Activated CD4-positive, alpha-beta T cell treated with anti-CD3 and anti-CD28 coated beads for 24 hours (primary cell): ENCODE results near the gene PC.
A peak's percentile ranks its signal among the peaks of the same experiment; 100 is the strongest.
"Not testable (repeated sequence)": the region's sequence is repeated elsewhere in the genome, so short reads cannot be mapped to it uniquely, and the experiment has no call there.

ENCODE experiments used
- DNase-seq, 2 donors: peaks; one replicate each; pipeline ENCODE4 v3.0.0-alpha.2; 2020; ENCODE audit warnings: low read depth in 2 of 2

PC gene

DNA sequence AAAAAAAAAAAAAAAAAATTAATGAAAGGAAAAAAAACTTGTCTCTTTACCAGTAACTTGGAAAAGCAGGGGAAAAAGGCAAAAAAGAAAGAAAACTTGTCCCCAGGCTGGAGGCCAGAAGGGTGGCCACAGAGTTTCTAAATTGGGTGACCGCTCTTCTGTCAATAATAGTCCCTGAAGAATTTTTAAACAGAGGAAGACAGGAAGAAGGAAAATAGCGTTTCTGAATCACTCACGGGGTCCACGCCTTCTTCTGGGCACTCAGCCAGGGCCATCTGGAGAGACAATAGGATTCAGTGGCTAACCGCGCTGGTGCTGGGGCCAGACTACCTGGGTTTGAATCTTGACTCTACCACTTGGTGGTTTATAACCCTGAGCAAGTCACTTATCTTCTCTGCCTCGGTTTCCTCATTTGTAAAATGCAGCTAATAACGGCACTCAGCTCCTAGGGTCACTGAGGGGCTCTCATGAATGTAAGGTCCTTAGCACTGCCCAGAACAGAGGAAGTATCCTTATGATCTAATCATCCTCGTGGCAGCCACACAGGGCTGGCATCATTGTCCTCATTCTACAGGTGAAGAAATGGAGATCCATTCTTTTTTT, 23.9 kb upstream of the PC start:
- DNase-seq, result peak in 1 of 2 donors; percentile 17

DNA sequence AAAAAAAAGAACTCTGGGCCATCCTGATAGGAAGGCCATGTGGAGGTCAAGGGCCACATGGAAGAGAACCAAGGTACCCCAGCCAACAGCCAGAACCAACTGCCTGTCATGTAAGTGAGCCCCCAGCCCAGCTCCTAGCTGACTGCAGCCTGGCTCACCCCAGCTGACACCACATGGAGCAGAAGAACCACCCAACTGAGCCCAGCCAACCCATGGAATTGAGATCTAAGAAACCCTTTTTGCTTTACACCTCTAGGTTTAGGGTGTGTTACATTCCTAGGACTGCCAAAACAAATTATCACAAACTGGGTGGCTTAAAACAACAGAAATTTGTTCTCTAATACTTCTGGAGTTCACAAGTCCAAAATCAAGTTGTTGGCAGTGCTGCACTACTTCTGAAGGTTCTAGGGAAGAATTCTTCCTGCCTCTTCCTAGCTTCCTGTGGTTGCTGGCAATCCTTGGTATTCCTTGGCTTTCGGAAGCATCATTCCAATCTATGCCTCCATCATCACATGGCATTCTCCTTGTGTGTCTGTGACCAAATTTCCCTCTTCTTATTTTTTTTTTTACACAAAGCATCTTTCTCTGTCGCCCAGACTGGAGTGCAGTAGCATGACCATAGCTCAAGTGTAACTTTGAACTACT, 21.3 kb upstream of the PC start:
- DNase-seq, result no peak

DNA sequence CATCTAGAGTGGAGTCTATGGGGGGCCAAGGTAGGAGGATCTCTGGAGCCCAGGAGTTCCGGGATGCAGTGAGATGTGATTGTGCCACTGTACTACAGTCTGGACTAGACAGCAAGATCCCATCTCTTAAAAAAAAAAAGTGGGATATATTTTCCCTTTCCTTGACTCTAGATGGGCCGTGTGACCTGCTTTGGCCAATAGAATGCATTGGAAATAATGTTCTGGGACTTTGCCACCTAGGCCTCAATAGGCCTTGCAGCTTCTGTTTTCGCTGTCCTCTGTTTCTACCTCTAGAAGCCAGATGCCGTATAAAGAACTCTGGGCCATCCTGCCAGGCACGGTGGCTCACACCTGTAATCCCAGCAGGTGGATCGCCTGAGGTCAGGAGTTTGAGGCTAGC, 20.5 kb upstream of the PC start:
- DNase-seq, result no peak

DNA sequence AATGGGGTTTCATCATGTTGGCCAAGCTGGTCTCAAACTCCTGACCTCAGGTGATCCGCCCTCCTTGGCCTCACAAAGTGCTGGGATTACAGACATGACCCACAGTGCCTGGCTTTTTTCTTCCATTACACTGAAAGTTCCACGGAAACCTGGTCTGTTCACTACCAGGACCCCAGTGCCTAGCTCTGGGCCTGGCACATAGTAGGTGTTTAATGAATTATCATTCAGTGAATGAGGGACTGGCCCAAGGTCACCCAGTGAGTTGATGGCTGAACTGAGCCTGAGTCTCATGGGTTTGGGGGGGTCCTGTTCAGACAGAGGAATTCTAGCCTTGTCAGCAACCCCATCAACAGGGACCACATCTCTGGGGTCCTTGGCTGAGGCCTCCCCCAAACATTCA, 20.0 kb upstream of the PC start:
- no peak for DNase-seq

DNA sequence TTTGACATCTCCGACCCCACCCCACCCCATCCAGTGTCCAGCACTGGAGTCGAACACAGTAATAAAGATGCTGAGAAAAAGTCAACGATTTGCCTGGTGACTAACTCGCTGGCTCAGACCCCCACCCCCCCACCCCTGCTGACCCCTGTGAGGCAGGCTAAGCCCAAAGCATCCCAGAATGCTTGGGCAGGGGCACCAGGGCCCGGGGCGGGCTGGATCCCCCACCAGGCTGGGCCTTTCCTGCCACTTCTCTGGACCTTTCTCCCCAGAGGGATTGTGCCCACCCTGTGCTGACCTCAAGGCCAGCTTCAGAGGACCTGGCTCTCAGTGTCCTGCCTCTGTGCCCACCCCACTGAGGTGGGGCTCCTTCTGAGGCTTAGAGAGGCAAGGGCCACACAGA, 18.7 kb upstream of the PC start:
- DNase-seq, result no peak

DNA sequence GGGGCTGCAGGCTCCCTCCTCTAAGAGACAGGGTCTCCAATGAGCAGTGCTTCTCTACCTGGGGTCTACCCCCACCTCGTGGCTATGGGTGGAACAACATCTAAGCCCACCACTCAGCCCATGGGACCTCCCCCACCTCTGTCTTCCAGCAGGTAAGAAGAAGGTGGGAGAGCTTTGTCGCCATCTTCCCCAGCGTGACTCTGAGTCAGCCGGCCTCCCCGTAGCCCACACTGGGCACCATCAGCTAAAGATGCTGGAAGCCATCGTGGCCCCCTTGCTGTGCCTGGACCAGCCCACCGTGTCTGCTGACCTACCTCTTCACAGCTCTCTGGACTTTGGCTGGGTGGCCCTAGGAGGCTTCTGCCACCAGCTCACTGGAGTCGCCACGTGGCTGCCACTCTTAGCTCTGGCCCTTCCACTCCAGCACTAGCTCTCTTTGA, 17.9 kb upstream of the PC start:
- peak in 1 of 2 donors; percentile 15 for DNase-seq

DNA sequence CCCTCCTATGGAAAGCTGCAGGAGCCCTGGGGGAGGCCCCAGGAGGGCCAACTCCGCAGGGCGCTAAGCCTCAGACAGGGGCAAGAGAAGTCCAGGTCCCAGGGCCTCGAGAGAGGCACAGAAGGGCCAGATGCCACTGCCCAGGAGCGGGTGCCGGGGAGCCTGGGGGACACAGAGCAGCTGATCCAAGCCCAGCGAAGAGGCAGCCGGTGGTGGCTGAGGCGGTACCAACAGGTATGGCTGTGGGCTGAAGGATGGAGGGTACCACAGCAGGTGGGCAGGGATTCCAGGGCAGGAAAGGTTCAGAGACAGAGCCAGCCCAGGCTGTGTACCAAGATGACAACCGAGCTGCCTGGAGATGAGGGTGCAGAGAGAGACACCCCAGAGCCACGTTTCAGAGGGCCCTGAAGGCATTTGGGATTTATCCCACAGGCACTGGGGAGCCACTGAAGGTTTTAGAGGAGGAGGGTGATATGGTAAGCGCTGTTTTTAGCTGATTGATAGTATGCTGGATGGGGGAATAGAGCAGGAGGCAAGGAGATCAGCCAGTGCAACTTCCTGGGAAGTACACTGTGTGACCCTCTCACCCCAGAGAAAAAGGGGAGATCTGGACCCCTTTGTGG, 17.3 kb upstream of the PC start:
- DNase-seq, result no peak

DNA sequence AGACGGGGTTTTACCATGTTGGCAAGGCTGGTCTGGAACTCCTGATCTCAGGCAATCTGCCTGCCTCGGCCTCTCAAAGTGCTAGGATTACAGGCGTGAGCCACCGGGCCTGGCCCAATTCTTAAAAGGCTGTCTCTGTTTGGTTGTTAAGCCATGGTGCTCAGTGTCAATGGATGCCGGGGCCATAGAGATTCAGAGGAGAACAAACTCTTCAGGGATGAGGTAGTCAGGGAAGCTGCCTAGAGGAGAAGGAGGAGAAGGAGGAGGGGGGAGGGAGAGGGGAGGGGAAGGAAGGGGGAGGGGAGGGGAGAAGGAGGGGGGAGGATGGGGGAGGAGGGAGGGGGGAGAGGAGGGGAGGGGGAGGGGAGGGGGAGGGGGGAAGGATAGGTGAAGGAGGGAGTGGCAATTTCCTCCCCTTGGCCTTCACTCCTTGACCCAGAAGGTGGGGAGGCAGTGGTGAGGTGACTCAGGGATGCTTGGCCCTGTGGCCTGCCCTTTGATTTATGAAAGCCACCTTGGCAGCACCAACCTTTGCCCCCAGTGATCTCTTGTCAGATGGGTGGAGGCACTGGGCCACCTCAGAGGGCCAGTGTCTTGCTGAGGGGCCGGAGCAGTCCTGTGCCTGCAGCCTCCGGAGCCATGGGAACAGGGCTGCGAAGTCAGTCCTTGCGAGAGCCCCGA, 16.7 kb upstream of the PC start, which contains the start of gene C11orf86:
Gene C11orf86, plus strand, starts transcription at position 581 of the 681 bp plus-strand sequence. Its CDS starts 59 bp downstream, at position 640.
- no peak for DNase-seq

DNA sequence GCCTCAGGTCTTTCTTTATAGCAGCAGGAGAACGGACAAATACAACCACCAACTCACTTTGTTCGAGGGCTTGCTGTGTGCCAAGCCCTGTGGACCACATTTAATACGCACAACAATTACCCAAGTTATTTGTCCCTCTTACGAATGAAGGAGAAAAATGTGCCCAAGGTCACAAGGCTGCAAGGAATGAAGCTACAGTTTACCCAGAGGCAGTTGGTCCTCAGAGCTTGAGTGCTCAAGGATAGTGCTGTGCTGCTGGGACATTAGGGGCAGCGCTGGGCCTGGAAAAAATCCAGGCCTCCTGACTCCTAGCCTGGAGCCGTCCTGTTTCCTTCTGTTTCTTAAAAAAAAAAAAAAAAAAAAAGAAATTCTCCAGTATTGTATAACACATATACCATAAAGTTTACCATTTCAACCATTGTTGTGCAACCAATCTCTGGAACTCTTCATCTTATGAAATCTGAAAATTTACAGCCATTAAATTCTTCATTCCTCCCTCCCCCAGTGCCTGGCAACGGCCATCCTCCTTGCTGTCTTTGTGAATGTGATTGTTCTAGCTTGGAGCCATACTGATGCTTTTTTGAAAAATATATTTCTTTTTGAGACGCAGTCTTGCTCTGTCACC, 15.9 kb upstream of the PC start:
- DNase-seq, result no peak

DNA sequence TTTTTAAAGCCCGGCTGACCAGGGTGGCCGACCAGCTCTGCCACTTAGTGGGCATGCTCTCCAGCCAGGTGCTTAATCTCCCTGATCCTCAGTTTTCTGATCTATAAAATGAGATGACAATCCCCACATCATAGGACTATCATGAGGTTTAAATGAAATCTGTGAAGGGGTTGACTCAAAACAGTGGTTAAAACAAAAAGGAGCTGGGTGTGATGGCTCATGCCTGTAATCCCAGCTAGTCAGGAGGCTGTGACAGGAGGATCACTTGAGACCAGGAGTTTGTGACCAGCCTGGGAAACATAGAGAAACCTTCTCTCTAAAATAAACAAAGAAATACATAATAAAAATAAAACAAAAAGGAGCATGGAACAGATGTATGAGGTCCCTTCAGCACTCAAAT, 13.3 kb upstream of the PC start:
- no peak for DNase-seq

DNA sequence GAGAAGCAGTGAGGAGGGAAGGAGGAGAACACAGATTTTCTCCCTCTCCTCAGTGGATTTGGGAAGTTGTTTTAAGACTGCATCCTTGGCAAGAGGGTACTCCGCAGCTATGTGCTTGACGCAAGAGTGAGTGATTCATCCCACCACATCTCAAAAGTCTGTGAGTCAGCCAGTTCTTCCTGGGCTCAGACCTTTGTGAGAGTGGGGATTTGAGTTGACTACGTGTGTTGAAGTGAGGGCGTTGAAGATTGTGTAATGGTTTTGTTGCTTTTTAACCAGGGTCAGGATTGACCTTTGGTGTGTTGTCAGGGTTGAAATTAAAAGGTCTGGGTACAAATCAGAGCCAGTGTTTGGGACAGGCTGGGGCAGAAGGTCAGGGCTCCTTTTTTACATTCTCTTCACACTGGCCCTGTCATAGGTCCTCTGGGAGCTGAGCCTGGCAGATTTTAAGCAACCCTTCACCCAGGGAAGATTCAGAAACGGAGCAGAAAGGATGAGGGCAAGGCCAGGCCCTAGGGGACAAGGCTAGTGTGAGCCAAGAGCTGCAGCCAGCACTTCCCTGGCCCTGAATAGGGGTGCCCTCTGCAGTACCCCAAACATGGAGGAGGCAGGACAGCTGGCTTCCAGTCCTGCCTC, 12.7 kb upstream of the PC start:
- no peak for DNase-seq

DNA sequence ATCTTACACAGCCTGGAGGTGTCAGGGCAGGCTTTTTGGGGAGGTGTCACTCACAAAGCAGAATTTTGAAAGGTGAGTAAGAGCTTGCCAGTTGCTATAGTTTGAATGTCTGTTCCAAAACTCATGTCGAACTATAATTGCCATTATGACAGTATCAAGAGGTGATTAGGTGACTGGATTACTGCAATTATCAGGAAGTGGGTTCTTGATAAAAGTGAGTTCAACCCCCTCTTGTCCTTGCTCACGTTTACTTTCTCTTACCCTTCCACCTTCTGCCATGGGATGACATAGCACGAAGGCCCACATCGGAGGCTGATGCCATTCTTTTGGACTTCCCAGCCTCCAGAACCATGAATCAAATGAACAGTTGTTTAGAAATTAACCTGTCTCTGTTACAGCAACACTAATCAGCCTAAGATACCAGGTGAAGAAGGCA, 12.2 kb upstream of the PC start:
- DNase-seq, result no peak

DNA sequence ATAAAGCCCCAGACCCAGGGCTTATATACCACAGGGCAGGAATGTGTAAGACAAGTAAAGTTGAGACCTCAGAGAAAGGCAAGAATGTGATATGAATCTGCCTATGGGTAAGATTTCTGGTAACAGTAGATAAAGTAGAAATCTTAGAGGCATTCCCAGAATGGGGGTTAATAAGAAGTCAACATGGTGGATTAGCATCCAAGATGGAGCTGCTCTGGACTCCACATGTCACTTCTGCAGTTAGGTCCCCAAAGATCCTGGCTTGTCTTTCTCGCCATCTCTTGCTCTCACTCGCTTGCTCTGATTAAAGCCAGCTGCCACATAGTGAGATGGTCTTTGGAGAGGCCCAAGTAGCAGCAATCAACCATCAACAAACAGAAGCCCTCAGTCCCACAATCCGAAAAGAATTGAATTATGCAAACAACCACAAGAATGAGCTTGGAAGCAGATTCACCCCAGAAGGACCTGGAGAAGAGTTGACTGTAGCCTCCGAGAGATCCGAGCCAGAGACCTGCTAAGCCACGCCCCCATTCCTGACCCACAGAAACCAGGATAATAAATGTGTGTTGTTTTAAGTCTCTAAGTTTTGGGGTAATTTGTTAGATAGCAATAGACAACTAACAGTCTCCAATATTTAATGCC, 11.5 kb upstream of the PC start:
- DNase-seq, result no peak

DNA sequence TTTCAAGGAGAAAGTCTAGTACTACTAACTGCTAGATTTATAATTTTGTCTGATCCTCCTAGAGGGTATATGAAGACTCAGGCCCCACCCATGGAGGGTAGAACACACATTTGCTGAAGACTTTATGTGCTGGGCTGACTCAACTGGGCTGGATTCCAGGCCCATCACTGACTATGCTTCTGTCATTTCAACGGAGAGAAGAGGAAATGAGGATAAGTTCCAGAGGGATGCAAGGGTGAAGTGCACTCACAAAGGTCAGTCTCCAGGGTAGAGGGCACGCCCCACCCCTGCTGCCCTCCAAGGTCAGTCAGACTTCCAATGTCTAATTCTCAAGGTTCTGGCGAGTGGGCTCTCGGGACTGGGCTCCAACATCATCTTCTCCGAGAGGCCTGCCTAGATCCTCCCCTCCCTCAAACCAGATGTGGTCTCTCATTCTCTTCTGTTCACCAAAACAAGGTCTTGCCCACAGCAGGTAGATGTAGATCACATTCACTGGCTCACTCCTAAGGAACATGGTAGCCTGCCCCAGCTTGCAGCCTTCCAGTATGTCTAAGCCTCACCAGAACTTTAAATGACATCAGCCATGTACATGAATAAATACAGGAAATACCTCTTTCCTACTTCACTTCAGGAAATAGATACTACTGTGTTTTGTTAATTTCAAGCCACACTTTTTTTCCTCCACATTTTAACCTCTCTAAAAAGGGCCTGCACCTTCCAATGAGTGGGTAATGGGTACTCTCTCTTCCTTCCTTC, 9.7 kb upstream of the PC start:
- no peak for DNase-seq

DNA sequence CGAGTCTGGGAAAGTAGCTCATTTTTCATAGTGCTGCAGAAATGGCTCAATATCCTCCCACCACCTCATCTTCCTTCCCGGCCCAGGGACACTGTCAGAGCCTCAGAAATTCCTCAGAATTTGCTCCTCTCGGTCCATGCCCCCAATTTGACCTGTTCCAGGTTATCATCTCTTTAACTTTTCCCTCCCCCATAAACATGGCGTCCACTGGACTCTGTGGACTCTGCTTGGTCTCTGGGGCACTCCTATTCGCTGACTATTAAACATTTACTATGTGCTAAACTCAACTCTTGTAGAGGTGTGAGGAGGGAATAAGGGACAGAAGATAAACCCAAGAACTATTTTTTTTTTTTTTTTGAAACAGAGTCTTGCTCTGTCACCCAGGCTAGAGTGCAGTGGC, 8.2 kb upstream of the PC start:
- DNase-seq, result no peak

DNA sequence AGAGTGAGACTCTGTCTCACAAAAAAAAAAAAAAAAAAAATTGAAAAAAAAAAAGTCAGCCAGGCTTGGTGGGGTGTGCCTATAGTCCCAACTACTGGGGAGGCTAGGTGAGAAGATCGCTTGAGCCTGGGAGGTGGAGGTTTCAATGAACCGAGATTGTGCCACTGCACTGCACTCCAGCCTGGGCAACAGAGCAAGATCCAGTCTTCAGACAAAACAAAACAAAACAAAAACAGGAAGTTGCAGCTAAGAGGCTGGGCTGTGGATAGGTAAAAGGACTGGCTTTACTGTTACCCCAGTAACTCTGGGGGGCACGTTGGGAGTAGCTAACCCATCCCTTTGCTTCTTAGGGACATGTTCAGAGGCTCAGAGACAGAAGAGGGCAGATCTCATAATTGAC, 6.3 kb upstream of the PC start:
- no peak for DNase-seq

DNA sequence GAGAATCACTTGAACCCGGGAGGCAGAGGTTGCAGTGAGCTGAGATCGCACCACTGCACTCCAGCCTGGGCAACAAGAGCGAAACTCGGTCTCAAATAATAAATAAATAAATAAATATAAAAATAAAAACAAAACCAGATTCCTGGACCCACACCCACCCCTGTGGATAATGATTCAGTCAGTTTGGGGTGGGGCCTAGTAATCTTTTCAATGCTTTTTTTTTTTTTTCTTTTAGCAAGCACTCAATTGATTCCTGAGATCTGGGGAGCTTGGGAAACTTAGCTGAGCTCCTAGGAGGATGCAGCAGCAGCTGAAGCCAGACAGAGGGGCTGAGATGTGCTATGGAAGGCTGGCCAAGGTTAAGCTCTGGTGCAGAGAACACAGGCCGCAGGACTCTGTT, 4.6 kb upstream of the PC start:
- DNase-seq, result no peak

DNA sequence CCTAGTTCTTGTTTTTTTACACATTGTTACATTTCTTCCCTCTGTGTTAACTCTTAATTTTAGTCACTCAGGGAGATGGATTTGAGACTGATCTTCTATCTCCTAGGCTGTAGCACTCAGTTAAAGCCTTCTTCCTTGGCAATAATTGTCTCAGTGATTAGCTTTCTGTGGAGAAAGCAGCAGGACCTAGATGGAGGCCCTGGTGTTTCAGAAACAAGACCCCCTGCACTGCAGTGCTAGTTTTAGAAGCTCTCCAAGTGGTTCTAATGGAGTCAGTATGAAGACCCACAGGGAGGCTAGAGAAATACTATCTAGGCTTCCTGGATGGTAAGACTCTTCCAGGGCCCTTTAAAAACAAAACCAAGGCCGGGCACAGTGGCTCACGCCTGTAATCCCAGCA, 4.1 kb upstream of the PC start:
- DNase-seq, result no peak

DNA sequence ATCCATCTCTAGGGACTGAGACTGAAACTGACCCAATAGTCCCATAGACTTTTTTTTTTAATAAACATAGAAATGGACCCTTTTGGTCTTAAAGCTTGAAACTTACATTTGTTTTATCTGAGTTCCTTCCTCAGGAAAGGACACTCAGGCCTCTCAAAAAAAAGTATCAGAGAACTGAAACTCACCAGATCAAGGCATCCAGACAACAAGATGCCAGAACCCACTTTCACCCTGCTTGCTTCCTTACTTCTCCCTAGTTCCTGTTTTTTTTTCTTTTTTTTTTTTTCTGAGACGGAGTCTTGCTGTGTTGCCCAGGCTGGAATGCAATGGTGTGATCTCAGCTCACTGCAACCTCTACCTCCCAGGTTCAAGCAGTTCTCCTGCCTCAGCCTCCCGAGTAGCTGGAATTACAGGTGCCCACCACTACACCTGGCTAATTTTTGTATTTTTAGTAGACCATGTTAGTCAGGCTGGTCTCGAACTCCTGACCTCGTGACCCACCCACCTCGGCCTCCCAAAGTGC, 3.6 kb upstream of the PC start:
- DNase-seq, result not testable (repeated sequence)

DNA sequence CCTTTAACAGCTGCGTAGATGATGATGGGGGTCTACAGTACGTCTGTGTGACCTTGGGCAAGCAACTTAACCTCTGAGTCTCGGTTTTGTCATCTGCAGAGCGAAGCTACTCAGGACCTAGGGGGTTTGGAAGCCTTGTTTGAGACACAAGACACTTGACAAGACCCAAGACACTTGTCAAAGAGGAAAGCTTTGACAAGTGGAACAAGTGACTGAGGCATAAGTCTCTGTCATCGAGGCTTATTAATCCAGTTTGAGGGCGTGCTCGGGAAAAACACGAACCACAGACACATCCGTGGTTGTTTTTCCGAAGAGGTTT, 732 bp upstream of the PC start:
- DNase-seq, result peak in 1 of 2 donors; percentile 4

DNA sequence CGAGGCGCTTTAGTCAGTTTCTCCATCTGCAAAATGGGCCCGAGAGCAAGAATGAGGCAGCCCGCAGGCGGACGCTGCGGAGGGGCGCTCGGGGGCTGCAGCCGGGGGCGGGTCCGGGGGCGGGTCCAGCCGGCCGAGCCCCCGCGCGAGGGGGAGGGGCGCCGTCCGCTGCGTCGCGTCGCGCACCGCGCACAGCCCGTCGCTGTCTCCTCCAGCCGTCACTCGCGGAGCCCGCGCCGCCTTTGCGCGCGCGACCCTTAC, 282 bp downstream of the PC start:
- DNase-seq, result peak in 1 of 2 donors; percentile 23
